ENCODE results near the gene C21orf58.

DNA sequence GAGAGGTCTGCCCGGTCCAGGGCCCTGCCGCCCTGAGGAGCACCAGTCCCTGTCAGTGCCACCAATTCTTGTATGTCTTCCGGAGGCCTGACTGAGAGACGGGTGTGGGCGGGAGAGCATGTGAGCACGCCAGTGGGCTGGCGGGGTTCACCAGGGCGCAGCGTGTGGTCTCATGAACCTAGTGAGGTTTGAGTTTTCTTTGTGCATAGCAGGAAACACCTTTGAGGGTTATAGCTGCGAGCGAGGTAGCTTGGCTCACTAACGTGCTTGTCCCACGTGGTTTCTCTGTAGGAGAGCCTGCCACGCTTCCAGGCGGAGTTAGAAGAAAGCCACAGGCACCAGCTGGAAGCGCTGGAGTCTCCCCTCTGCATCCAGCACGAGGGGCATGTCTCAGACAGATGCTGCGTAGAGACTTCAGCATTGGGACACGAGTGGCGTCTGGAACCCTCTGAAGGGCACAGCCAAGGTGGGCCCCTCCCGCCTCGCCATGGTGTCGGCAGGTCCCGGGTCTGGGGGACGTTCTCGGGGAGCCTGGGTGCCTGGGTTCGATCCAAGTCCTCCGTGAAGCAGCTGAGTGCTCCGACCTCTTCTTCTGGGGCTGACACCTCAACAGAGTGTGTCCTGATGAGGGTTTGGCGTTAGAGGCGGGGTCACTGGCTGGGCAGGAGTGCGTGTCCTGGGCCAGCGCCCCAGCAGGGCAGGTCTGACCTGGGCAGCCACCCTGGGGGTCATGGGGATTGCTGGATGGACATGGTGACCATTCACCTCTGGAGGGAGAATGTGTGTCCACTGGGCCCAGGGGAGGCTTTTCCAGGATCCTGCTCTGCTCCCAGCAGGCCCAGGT is 31.7 kb upstream of the C21orf58 start:
- TF ChIP-seq GATA2 (IDR thresholded peaks at IDR 0.05; ENCODE audit: low read depth, low read length) (no peak), GATA3 (IDR thresholded peaks at IDR 0.05; ENCODE audit: low read depth, low read length) (no peak)
